Measurements from ENCODE around the gene CEP78.
"Not testable (repeated sequence)": the region's sequence is repeated elsewhere in the genome, so short reads cannot be mapped to it uniquely, and the experiment has no call there.

Gene CEP78, protein sequence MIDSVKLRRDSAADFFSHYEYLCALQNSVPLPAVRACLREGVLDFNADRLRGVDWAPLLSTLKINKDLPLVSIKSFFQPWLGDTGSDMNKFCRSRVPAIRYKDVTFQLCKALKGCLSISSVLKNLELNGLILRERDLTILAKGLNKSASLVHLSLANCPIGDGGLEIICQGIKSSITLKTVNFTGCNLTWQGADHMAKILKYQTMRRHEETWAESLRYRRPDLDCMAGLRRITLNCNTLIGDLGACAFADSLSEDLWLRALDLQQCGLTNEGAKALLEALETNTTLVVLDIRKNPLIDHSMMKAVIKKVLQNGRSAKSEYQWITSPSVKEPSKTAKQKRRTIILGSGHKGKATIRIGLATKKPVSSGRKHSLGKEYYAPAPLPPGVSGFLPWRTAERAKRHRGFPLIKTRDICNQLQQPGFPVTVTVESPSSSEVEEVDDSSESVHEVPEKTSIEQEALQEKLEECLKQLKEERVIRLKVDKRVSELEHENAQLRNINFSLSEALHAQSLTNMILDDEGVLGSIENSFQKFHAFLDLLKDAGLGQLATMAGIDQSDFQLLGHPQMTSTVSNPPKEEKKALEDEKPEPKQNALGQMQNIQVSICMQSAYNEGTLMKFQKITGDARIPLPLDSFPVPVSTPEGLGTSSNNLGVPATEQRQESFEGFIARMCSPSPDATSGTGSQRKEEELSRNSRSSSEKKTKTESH

DNA sequence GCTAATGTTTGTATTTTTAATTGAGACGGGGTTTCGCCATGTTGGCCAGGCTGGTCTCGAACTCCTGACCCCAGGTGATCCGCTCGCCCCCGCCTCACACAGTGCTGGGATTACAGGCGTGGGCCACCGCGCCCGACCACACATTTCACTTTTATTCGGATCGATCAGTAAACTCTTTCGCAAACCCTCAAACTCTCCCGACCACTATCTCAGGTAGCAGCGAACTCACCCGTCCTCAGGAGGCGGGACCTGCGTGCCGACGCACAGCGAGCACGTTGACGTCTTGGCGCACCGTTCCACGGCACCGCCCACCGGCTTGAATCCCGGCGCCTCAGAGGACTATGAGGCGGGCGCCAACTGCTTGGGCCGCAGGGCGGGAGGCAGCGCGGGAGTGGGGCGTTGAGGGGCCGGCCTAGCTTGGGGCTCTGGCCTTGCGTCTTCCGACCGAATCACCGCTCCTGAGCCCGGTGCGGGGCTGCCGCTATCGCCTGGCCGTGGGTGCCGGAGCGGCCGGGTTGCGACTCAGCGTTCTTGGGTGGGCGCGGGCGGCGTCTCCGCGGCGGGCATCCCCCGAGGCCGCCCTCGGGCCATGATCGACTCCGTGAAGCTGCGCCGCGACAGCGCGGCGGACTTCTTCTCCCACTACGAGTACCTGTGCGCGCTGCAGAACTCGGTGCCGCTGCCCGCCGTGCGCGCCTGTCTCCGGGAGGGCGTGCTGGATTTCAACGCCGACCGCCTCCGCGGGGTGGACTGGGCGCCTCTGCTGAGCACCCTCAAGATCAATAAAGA, at the start of gene CEP78:
Gene CEP78, plus strand, starts transcription at position 314 of the 789 bp plus-strand sequence. Its CDS starts 276 bp downstream, at position 590.
- in situ Hi-C loops (cut with MboI; ENCODE audit: low sequenced_read_pairs): no loop called here

DNA sequence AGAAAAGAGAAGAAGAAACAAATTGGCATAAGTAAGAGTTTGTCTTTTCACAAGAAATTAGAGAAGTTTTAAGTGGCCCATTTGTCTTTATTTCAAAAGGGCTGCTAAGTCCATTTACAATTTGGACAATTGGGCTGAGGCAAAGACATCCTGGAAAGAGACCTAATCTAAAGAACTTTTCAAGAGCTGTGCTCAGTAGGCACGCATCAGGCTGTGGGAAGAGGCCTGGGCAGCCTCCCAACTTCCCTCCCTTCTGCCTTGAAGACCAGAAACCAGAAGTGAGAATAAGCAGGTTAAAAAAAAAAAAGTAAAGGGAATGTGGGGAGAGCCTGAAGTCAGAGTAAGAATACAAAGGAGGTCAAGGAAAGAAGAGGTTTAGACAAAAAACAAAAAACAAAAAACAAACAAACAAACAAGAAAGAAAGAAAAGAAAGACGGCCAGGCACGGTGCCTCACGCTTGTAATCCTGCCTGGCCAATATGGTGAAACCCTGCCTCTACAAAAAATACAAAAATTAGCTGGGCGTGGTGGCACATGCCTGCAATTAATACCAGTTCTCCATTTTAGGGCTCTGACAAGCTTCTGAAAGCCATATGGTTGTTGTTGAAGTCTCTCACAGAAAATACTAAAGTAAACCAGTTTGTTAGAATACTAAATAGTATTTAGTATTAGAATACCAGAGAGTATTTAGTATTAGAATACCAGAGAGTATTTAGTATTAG, 48.0 kb upstream of the CEP78 start:
- in situ Hi-C loops (cut with MboI; ENCODE audit: low sequenced_read_pairs): no loop called here

DNA sequence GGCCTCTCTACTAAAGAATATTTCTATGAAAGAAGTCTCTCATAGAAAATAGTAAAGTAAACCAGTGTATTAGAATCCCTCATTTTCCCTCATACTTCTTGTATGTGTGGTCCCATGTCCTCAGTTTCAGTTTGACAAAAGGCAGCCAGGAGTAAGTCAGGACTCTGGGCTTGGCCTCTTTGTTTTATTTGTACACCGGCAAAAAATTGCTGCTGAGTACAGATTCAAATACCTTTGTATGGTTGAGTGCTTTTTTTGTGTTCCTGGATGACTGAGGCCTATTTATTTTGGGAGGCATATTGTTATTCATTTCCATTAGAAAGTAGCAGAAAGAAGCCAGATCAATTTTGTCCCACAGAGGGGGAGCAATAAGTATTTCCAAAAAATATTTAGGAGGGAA, 47.3 kb upstream of the CEP78 start:
- in situ Hi-C loops (cut with MboI; ENCODE audit: low sequenced_read_pairs): no loop called here

DNA sequence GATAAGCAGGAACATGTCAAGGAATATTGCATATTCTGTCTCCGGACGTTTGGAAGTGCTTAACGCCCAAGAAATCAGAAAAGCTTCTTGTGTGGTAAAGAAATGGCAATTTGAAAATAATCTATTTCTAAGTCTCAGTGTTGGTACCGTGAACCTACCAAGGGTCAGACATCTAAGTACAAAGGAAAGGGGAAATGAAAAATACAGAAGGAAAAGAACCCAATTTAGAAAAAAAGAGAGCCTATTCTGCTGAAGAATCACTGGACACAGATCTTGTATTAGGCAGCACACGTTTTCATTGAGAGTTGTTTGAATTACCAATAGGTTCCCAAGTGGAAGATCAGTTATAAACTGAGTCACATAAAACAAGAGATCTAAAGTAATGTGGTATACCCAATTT, 46.9 kb upstream of the CEP78 start:
- in situ Hi-C loops (cut with MboI; ENCODE audit: low sequenced_read_pairs): no loop called here

DNA sequence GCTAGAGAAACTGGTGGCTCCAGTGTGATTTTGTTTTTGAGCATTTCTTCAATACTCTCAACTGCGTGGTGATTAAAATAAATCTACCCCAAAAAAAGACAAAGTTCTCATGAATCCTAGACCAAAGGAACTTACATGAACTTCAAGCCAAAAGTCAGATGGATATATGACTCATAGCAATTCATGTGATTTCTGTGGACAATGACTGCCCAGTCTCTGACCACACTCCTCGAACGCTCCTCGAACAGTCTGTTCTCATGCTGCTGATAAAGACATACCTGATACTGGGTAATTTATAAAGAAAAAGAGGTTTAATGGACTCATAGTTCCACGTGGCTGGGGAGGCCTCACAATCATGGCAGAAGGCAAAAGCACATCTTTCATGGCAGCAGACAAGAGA, 46.4 kb upstream of the CEP78 start:
- in situ Hi-C loops (cut with MboI; ENCODE audit: low sequenced_read_pairs): no loop called here

DNA sequence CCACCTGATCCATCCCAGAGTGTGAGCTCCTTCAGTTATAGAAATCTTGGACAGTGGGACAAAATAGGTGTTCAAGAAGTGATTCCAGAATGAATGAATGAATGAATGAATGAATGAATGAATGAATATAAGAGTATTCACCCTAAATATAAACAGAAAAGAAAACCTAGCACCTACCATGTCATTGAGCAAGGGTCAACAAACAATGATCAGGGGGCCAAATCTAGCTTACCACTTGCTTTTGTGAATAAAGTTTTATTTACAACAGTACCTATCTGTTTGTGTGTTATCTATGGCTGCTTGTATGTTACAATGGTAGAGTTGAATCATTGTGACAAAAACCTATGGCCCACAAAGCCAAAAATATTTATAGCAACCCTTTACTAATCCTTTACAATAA, 43.9 kb upstream of the CEP78 start:
- in situ Hi-C loops (cut with MboI; ENCODE audit: low sequenced_read_pairs): no loop called here

DNA sequence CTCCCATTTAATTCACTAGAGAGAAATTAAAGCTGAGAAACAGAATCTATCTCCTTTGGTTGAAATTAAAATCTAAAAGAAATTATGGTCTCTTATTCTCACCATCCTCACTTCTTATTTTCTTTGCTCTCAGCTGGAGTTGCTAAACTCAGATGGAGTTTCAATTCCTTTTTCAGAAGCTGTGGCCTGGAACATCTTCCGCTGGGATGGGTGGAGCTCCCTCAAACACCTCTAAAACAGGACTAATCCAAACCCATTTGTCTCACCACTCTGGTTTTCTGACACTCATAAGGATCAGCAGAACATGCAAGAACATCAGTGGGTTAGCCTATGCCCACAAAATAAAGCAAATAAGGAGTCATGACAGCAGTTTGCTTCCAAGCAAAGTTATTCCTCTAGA, 39.6 kb upstream of the CEP78 start:
- in situ Hi-C loops (cut with MboI; ENCODE audit: low sequenced_read_pairs): no loop called here

DNA sequence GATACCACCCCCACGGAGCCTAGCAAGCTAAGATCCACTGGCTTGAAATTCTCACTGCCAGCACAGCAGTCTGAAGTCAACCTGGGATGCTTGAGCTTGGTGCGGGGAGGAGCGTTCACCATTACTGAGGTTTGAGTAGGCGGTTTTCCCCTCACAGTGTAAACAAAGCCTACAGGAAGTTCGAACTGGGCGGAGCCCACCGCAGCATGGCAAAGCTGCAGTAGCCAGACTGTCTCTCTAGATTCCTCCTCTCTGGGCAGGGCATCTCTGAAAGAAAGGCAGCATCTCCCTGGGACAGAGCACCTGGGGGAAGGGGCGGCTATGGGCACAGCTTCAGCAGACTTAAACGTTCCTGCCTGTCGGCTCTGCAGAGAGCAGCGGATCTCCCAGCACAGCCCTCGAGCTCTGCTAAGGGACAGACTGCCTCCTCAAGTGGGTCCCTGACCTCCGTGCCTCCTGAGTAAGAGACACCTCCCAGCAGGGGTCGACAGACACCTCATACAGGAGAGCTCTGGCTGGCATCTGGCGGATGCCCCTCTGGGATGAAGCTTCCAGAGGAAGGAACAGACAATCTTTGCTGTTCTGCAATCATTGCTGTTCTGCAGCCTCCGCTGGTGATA, 34.6 kb upstream of the CEP78 start:
- in situ Hi-C loops (cut with MboI; ENCODE audit: low sequenced_read_pairs): not testable (repeated sequence)

DNA sequence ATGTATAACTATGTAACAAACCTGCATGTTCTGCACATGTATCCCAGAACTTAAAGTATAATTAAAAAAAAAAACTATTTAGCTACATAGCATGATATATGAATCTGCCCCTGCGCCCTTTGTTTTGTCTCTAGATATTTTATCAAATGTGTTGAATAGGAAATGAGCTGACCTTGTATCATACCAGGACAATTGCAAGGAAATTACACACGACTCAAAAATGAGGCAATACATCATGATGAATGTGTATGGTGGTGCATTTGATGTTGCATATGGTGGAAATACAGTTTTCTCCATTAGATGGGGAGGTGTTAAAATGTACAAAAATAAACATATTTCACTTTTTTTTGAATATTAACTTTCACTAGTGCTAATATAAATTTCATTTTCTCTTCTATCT, 28.6 kb upstream of the CEP78 start:
- in situ Hi-C loops (cut with MboI; ENCODE audit: low sequenced_read_pairs): no loop called here

DNA sequence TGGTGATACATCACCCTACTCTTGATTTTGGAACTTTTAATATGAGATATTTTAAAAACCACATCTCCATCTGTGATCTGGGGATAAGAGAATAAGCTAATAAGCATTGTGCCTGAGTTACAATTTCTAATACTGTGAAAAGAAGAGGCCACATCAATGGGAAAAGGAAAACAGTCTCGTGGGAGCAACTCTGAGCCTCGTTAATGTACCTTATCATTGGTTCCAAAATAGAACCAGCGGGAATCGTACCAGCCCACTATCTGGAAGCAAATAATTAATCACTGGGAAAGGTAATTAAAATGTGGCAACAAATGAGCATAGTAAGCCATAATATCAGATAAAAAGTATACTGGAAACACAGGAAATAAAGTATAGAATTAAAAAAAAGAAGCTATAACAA, 28.0 kb upstream of the CEP78 start:
- in situ Hi-C loops (cut with MboI; ENCODE audit: low sequenced_read_pairs): no loop called here

DNA sequence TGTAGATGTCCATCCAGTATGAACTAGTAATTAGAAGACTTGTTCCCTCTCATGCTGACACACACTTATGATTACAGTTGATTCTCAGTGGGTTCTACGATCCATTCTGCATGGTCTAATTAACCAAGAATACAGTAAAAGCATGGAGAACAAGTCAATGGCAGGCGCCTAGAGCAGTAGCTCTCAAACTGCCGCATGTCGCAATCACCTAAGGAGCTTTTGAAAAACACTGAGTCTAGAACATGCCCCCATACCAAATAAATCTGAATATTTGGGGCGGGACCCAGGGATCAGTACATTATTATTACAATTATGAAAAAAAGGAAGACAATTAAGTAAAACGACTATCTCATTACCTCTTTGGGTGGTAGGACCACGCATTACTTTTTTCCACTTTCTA, 26.7 kb upstream of the CEP78 start:
- in situ Hi-C loops (cut with MboI; ENCODE audit: low sequenced_read_pairs): no loop called here

DNA sequence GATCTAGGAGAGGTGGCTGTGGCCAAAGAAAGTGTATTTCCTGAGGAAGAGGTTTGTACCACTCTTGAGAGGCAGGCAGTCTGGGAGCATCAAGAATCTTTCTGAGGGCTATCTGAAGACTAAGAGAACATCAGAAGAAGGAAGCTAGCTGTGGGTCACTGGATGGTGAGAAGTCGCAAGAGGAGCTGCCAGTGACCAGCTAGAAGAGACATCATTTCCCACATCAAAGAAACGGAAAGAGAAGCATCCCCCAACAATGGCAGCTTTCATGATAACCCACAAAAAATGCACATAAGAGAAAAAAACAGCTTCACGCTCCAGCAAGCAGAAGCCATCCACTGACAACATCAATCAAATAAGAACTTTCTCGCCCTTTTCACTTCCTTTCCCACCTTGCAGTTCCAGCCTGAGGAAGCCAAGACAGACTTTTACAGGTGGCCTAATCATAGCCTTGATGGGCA, 25.0 kb upstream of the CEP78 start:
- in situ Hi-C loops (cut with MboI; ENCODE audit: low sequenced_read_pairs): no loop called here

DNA sequence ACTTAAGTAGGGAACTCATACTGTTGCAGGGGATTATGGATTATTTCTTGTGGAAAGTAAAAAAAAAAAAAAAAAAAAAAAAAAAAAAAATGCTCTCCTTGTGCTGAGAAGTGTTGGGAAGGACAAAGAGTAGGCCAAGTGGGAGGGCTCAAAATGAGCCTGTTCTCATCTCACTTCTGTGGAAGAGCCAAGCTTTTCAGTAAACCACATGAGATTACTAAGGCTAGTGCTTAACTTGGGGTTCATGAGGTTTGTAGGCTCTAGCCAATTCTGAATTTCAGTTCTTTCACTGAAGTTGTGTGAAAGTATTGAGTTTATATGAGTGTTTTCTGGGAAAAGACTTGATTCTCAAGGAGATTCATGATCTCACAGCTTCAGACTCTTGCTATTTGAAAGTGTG, 23.0 kb upstream of the CEP78 start:
- in situ Hi-C loops (cut with MboI; ENCODE audit: low sequenced_read_pairs): no loop called here

DNA sequence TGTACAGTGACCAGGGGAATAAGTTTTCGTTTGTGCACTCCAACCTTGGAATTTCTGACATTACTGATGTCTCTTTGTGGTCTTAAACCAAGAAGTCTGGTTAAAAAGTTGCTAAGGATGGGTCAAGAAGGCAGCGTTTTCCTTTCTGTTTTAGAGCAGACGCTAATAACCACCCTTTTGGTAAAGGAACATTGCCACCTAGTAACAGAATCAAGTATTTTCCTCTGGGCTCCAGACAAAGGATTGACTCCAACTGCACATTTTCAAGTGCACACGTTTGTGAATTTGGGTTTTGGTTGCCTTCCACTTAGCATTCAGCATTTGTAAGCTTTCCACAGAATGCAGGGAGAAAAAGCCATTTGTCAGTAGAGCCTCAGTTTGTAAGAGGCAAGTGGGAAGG, 22.2 kb upstream of the CEP78 start:
- in situ Hi-C loops (cut with MboI; ENCODE audit: low sequenced_read_pairs): no loop called here

DNA sequence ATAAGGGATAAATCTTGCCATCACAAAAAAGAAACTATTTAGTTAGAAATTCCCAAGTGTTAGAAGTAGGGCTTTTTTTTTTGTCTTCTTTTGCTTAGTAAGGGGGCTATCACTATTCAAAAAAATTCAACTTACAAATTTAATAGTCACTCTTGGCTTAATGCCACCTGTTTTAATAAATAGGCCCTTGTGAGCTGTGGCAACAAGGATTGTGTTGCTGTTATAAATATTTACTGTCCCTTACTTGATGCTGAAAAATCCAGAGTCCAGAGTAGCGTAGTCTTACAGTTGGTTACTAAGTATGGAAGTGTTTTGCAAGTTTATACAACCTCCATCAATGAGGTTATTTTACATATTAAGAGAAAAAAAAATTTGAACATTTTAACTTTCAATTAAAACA, 21.4 kb upstream of the CEP78 start:
- in situ Hi-C loops (cut with MboI; ENCODE audit: low sequenced_read_pairs): no loop called here

DNA sequence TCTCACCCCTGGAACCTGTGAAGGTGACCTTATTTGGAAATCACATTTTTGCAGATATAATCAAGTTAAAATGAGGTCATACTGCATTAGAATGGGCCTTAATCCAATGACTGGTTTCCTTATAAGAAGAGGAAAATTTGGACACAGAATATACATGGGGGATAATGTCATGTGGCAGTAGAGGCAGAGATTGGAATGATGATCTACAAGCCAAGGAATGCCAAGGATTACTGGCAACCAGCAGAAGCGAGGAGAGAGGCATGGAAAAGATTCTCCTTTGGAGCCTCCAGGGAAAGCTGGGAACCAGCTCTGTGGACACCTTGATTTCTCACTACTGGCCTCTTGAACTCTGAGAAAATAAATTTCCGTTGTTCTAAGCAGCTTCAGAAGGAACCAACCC, 20.2 kb upstream of the CEP78 start:
- in situ Hi-C loops (cut with MboI; ENCODE audit: low sequenced_read_pairs): no loop called here

DNA sequence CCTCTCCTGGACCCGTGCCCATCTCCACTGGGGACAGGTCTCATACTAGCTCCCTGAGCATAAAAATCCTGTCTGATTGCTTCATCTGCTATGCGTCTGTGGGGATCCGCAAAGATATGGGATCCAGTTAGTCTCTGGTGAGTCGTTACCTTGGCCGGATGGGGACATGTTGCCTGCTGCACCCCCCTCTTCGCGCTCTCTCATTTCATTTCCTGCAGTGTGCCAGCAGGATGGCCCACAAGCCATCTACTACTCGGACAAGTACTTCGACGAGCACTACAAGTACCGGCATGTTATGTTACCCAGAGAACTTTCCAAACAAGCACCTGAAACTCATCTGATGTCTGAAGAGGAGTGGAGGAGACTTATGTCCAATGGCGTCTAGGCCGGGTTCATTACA, 17.0 kb upstream of the CEP78 start:
- in situ Hi-C loops (cut with MboI; ENCODE audit: low sequenced_read_pairs): no loop called here

DNA sequence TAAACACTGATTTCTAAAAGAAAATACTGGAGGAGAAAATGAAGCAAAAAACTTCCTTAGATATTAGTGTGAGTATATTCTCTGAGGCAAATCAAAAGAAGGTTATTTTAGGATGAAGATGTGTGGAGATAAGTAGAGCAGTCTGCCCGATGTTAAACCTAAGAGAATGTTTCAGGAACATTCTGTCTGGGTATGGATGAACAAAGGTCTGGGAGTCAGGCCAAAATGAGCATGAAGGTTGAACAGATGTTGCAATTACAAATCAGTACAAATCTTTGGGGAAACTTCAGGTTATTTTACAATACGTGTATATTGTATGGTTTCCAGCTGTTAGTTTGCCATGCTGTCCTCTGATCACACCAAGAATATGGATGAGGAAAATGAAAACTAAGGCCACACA, 14.4 kb upstream of the CEP78 start:
- in situ Hi-C loops (cut with MboI; ENCODE audit: low sequenced_read_pairs): no loop called here

DNA sequence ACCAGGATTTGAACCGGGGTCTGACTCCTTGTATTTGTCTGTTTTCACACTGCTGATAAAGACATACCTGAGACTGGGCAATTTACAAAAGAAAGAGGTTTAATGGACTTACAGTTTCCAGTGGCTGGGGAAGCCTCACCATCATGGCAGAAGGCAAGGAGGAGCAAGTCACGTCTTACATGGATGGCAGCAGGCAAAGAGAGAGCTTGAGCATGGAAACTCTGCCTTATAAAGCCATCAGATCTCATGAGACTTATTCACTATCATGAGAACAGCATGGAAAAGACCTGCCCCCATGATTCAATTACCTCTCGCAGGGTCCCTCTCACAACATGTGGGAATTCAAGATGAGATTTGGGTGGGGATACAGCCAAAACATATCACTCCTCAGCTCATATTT, 14.0 kb upstream of the CEP78 start:
- in situ Hi-C loops (cut with MboI; ENCODE audit: low sequenced_read_pairs): not testable (repeated sequence)

DNA sequence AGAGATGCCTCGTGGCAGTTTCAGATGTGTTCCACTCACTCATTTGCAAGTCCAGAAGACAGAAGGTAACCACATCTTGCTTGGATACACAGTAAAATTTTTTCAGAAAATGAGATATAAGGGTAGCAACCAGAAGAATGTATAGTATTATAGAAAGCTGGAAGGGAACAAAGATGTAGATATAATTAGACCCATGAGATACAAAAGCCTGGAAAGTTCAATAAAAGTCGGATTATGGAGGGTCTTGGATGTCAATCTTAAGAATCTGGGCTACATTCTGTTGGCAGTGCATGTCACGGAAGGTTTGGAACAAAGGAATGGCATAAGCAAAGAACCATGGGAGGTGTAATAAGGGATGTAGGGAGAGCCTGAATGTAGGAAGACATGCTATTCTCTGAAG, 5.1 kb upstream of the CEP78 start:
- in situ Hi-C loops (cut with MboI; ENCODE audit: low sequenced_read_pairs): no loop called here

DNA sequence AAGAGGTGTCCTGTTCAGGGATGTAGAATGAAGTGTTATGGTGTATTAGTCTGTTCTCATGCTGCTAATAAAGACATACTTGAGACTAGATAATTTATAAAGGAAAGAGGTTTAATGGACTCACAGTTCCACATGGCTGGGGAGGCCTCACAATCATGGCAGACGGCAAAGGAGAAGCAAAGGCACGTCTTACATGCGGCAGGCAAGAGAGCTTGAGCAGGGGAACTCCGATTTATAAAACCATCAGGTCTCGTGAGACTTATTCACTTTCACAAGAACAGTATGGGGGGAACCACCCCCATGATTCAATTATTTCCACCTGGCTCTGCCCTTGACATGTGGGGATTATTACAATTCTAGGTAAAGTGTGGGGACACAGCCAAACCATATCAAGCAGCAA, 3.4 kb upstream of the CEP78 start:
- in situ Hi-C loops (cut with MboI; ENCODE audit: low sequenced_read_pairs): not testable (repeated sequence)
